ENCODE results near the gene NFKBIB. TPM values are rescaled to one million over a fixed set of nuclear protein-coding genes. Genes with fewer than 3 reads are reported as not detected.

The NFKBIB gene
- total RNA-seq, 1 experiment from 2014 or later, result 33.8 TPM

- H4K91ac ChIP-seq (ENCODE audit: insufficient read length, low read depth, low read length), result no peak overlapping the region
- H2BK15ac ChIP-seq (ENCODE audit: low read depth, low read length), result no peak overlapping the region
- Mint-ChIP-seq H3K9me3 (peaks cover 0 to 2% of the 10 kb centered on the region in 2 experiments; a peak in 1 of 5 replicates), H3K4me3 (no peak overlapping the region), H3K27ac (peak overlapping the region in 1 of 3 experiments; percentile 7; a peak in 1 of 7 replicates), H3K4me1 (peaks cover 16% of the 10 kb centered on the region in 2 experiments), H3K36me3 (ENCODE audit: insufficient read depth in 1 of 3, low read depth in 3 of 3) (no peaks in the 10 kb centered on the region; a peak in 2 of 7 replicates), H3K27me3 (ENCODE audit: low read depth) (peaks cover 2% of the 10 kb centered on the region; the same call in 1 of the 2 replicates)
- H3K4ac ChIP-seq (ENCODE audit: low read depth, low read length), result no peak overlapping the region
- no peak overlapping the region for H2AK5ac ChIP-seq (ENCODE audit: insufficient read length, low read length)
- H3K23me2 ChIP-seq (ENCODE audit: insufficient read length, low read depth, low read length, poor library complexity, severe bottlenecking), result no peaks in the 10 kb centered on the region
- H3K56ac ChIP-seq (ENCODE audit: insufficient read length, low read depth, low read length), result no peak overlapping the region
- no peak overlapping the region for H2AFZ ChIP-seq (ENCODE audit: low read length)
- DNase-seq, result no peak
- no peak overlapping the region for H2BK12ac ChIP-seq (ENCODE audit: insufficient read length, low read depth, low read length)
- H4K8ac ChIP-seq (replicated peaks; ENCODE audit: insufficient read length, low read depth, low read length), result no peak overlapping the region
- no peak overlapping the region for H2BK5ac ChIP-seq (ENCODE audit: insufficient read length, low read length)
- H3K27me3 ChIP-seq (ENCODE audit: insufficient read depth, low read length), result no peaks in the 10 kb centered on the region
- H4K20me1 ChIP-seq (ENCODE audit: control insufficient read depth, insufficient read depth, insufficient read length), result no peaks in the 10 kb centered on the region
- H4K5ac ChIP-seq (ENCODE audit: insufficient read length, low read depth, low read length), result no peak overlapping the region
- no peak overlapping the region for H3K27ac ChIP-seq (ENCODE audit: insufficient read length, low read depth, low read length)
- H3K4me2 ChIP-seq (ENCODE audit: insufficient read depth, insufficient read length, low read length), result no peak overlapping the region
- H3K9me3 ChIP-seq (ENCODE audit: control insufficient read depth, low read depth, low read length), result no peaks in the 10 kb centered on the region
- H3K23ac ChIP-seq (ENCODE audit: insufficient read length, low read depth, low read length), result no peak overlapping the region
- H2BK120ac ChIP-seq (ENCODE audit: low read depth, low read length, poor library complexity, severe bottlenecking), result no peak overlapping the region
- H3T11ph ChIP-seq (ENCODE audit: low read length), result no peak overlapping the region
- no peaks in the 10 kb centered on the region for H3K79me1 ChIP-seq (ENCODE audit: insufficient read depth, low read depth, low read length, poor library complexity, severe bottlenecking)
- no peaks in the 10 kb centered on the region; the same call in 1 of the 2 replicates for H3K4me1 ChIP-seq (ENCODE audit: insufficient read depth, low read length)
- no peak overlapping the region for H3K18ac ChIP-seq (ENCODE audit: insufficient read length, low read depth, low read length)
- no peak overlapping the region for H2BK20ac ChIP-seq (ENCODE audit: low read depth, low read length, poor library complexity, severe bottlenecking)
- no peak overlapping the region for H3K14ac ChIP-seq (ENCODE audit: insufficient read depth, low read length)
- no peak for TF ChIP-seq CTCF (conservative IDR thresholded peaks at IDR 0.05)
- H3K79me2 ChIP-seq (ENCODE audit: insufficient read depth, low read length), result no peaks in the 10 kb centered on the region
- no peak overlapping the region for H3K9ac ChIP-seq (ENCODE audit: extremely low read depth, insufficient read length, low read length)
- WGBS (ENCODE audit: extremely low coverage, insufficient read length, low lambda C conversion rate), result no CpG with 5 or more reads among the region's 10 CpGs
Measured at GRCh38 chr19:38862321-38863059, 37.3 kb upstream of the NFKBIB start.
